Smooth muscle cell (in vitro differentiated cells): ENCODE data around the gene PHF20. TPM values are rescaled to one million over a fixed set of nuclear protein-coding genes. Genes with fewer than 3 reads are reported as not detected.
A peak's percentile ranks its signal among the peaks of the same experiment; 100 is the strongest.
"Not testable (repeated sequence)": the region's sequence is repeated elsewhere in the genome, so short reads cannot be mapped to it uniquely, and the experiment has no call there.

Experiments used
- DNase-seq: peaks from one replicate; lab custom pipeline; 2025; ENCODE audit not compliant: unreplicated experiment; lab: John Stamatoyannopoulos, UW
- H2AFZ ChIP-seq: fragments of 200-600 bp; sonication (generic); 2 replicates; pipeline ENCODE4 v1.6.0; 2016; ENCODE audit warnings: antibody characterized with exemption, low read depth, mild to moderate bottlenecking
- H3F3A ChIP-seq: fragments of 200-600 bp; sonication (generic); 2 replicates; pipeline ENCODE4 v1.6.0; 2017; ENCODE audit warnings: antibody characterized with exemption, low read depth
- H3K27ac ChIP-seq: fragments of 200-600 bp; sonication (generic); 2 replicates; pipeline ENCODE4 v1.5.1; 2016; ENCODE audit warnings: low read depth, mild to moderate bottlenecking
- H3K27me3 ChIP-seq: fragments of 200-600 bp; sonication (generic); 2 replicates; pipeline ENCODE4 v1.6.1; 2016; ENCODE audit warnings: low read depth, mild to moderate bottlenecking
- H3K36me3 ChIP-seq: fragments of 200-600 bp; sonication (generic); 2 replicates; pipeline ENCODE4 v1.5.1; 2016; ENCODE audit warnings: low read depth
- H3K4me1 ChIP-seq: fragments of 200-600 bp; sonication (generic); 2 replicates; pipeline ENCODE4 v1.5.1; 2016; ENCODE audit warnings: low read depth
- H3K4me2 ChIP-seq: fragments of 200-600 bp; sonication (generic); 2 replicates; pipeline ENCODE4 v1.6.0; 2016; ENCODE audit warnings: mild to moderate bottlenecking
- H3K4me3 ChIP-seq: fragments of 200-600 bp; sonication (generic); 2 replicates; pipeline ENCODE4 v1.5.1; 2016; ENCODE audit warnings: mild to moderate bottlenecking
- H3K79me2 ChIP-seq: fragments of 200-600 bp; sonication (generic); 2 replicates; pipeline ENCODE4 v1.6.0; 2016; ENCODE audit warnings: low read depth, mild to moderate bottlenecking
- H3K9ac ChIP-seq: fragments of 200-600 bp; sonication (generic); 2 replicates; pipeline ENCODE4 v1.6.0; 2016; ENCODE audit warnings: low read depth
- H3K9me3 ChIP-seq: fragments of 200-600 bp; sonication (generic); replicated peaks from 2 replicates; pipeline ENCODE4 v1.5.1; 2016; ENCODE audit warnings: low read depth
- H4K20me1 ChIP-seq: fragments of 200-600 bp; sonication (generic); 2 replicates; pipeline ENCODE4 v1.6.0; 2016; ENCODE audit warnings: low read depth
- CTCF ChIP-seq: fragments of 200-600 bp; sonication (generic); IDR thresholded peaks from 2 replicates; pipeline ENCODE4 v1.5.1; 2017; ENCODE audit warnings: borderline replicate concordance, mild to moderate bottlenecking, antibody characterized with exemption; ENCODE audit not compliant: insufficient read depth, poor library complexity, severe bottlenecking
- WGBS: methylation state at CpG from one replicate; pipeline ENCODE4 v1.1.7; 2016; ENCODE audit warnings: low lambda C conversion rate; 5-methylcytosine and 5-hydroxymethylcytosine counted together
- polyA plus RNA-seq: library from polyadenylated mRNA; unstranded; fragments of >200 nt; fragmentation: Nextera tagmentation; extraction: Ambion mirVana; gene quantifications from 2 replicates; pipeline ENCODE4 v1.2.1, GENCODE V29; 2016
- total RNA-seq: library from RNA; depleted of rRNA; stranded (reverse); fragments of >200 nt; gene quantifications from 2 replicates; pipeline ENCODE4 v1.2.3, GENCODE V29; 2014

The PHF20 gene
- total and polyA plus RNA-seq, 2 experiments from 2014 or later = 23.3 to 27.4 TPM

- Histone ChIP-seq H3K9ac (peak overlapping the region; percentile 95), H3K4me1 (peaks cover 24% of the 10 kb centered on the region)
- 87% methylated on average over 15 of the region's 15 CpGs for WGBS
These were observed 27.9 kb upstream of the PHF20 start for GRCh38 chr20:35743693-35744491.

GRCh38 chr20:35744492-35744841 lies 27.3 kb upstream of the PHF20 start:
- not testable (repeated sequence) for H3K9me3 ChIP-seq, H2AFZ ChIP-seq, H3K36me3 ChIP-seq, DNase-seq, H3K27me3 ChIP-seq, H3K4me3 ChIP-seq, H3K9ac ChIP-seq
- peak overlapping the region; percentile 94 for H3K27ac ChIP-seq
- peaks cover 19% of the 10 kb centered on the region for H3K4me1 ChIP-seq
- H4K20me1 ChIP-seq = peaks cover 21% of the 10 kb centered on the region
- H3K4me2 ChIP-seq = peak overlapping the region; percentile 85
- peaks cover 25% of the 10 kb centered on the region for H3K79me2 ChIP-seq
- 95% methylated on average over 3 of the region's 3 CpGs for WGBS
- H3F3A ChIP-seq = peaks cover 17% of the 10 kb centered on the region

More at GRCh38 chr20:35743693-35744491, 27.9 kb upstream of the PHF20 start:
- no peak for DNase-seq
- peak overlapping the region; percentile 85 for H3K4me2 ChIP-seq
- no peaks in the 10 kb centered on the region for H3K9me3 ChIP-seq
- TF ChIP-seq CTCF = no peak
- no peaks in the 10 kb centered on the region for H3K27me3 ChIP-seq
- H3K4me3 ChIP-seq = peak overlapping the region; percentile 55
- peaks cover 27% of the 10 kb centered on the region for H4K20me1 ChIP-seq
- H3K36me3 ChIP-seq = peaks cover 4% of the 10 kb centered on the region
- H3K27ac ChIP-seq = peak overlapping the region; percentile 94
- peaks cover 17% of the 10 kb centered on the region for H3F3A ChIP-seq
- H3K79me2 ChIP-seq = peaks cover 31% of the 10 kb centered on the region
- H2AFZ ChIP-seq = no peak overlapping the region

GRCh38 chr20:35750611-35751010 lies 21.2 kb upstream of the PHF20 start:
- Histone ChIP-seq H3F3A (no peaks in the 10 kb centered on the region), H3K36me3 (no peaks in the 10 kb centered on the region), H3K4me3 (no peak overlapping the region), H4K20me1 (no peaks in the 10 kb centered on the region), H3K9me3 (no peaks in the 10 kb centered on the region), H2AFZ (no peak overlapping the region), H3K4me1 (no peaks in the 10 kb centered on the region), H3K27me3 (peaks cover 17% of the 10 kb centered on the region), H3K9ac (no peak overlapping the region), H3K79me2 (no peaks in the 10 kb centered on the region), H3K4me2 (no peak overlapping the region), H3K27ac (no peak overlapping the region)
- 91% methylated on average over 2 of the region's 2 CpGs for WGBS
- TF ChIP-seq CTCF = no peak
- no peak for DNase-seq

GRCh38 chr20:35756404-35756803 lies 15.4 kb upstream of the PHF20 start:
- no peak for DNase-seq
- TF ChIP-seq CTCF = no peak
- 93% methylated on average over 4 of the region's 4 CpGs for WGBS
- H3K27ac ChIP-seq = no peak overlapping the region
- peaks cover 8% of the 10 kb centered on the region for H4K20me1 ChIP-seq
- no peaks in the 10 kb centered on the region for H3K4me1 ChIP-seq
- H3K36me3 ChIP-seq = no peaks in the 10 kb centered on the region
- H3K9me3 ChIP-seq = no peaks in the 10 kb centered on the region
- no peaks in the 10 kb centered on the region for H3F3A ChIP-seq
- no peak overlapping the region for H2AFZ ChIP-seq
- peaks cover 5% of the 10 kb centered on the region for H3K27me3 ChIP-seq
- H3K79me2 ChIP-seq = no peaks in the 10 kb centered on the region
- H3K9ac ChIP-seq = no peak overlapping the region
- H3K4me2 ChIP-seq = no peak overlapping the region
- H3K4me3 ChIP-seq = no peak overlapping the region
